ENCODE measurements around the gene CHCT1. TPM values are rescaled to one million over a fixed set of nuclear protein-coding genes. Genes with fewer than 3 reads are reported as not detected.
"Not testable (repeated sequence)": the region's sequence is repeated elsewhere in the genome, so short reads cannot be mapped to it uniquely, and the experiment has no call there.

The CHCT1 gene
- total RNA-seq, 5 donors from 2014 or later (not counting 1 experiment from before 2014, with no cell fraction given), result not detected

- H3K4me3 Mint-ChIP-seq; DNase-seq; H3K9me3 ChIP-seq; H3K36me3 ChIP-seq (ENCODE audit: control insufficient read depth in 2 of 2, extremely low read depth in 1 of 2, insufficient read depth in 1 of 2, low read length in 1 of 2); H3K36me3 Mint-ChIP-seq; H3K27me3 ChIP-seq (replicated peaks in 1 of 2; ENCODE audit: control insufficient read depth in 2 of 2, extremely low read depth in 1 of 2, insufficient read depth in 2 of 2, low read length in 1 of 2); H3K4me1 ChIP-seq (ENCODE audit: control insufficient read depth in 1 of 2, extremely low read depth in 1 of 2, insufficient read depth in 2 of 2, low read length in 2 of 2); H3K27me3 Mint-ChIP-seq; ATAC-seq (replicated peaks in 1 of 4); H3K9me3 Mint-ChIP-seq; POLR2A ChIA-PET; H3K27ac Mint-ChIP-seq; CTCF ChIA-PET; H3K27ac ChIP-seq (ENCODE audit: low read length); H3K4me3 ChIP-seq (ENCODE audit: control insufficient read depth in 1 of 2, extremely low read depth in 1 of 2, low read length in 1 of 2): not testable (repeated sequence)
- peaks cover 51 to 57% (median 53%) of the 10 kb centered on the region in 3 donors for H3K4me1 Mint-ChIP-seq
- 88% methylated on average over 5 of the region's 7 CpGs for WGBS (ENCODE audit: insufficient coverage)
Measured at GRCh38 chr17:60384921-60385320, 37.4 kb upstream of the CHCT1 start.

GRCh38 chr17:60386147-60387058, 35.9 kb upstream of the CHCT1 start:
- H3K27ac Mint-ChIP-seq, result no peak overlapping the region
- Histone ChIP-seq H3K4me3 (ENCODE audit: control insufficient read depth in 1 of 2, extremely low read depth in 1 of 2, low read length in 1 of 2) (no peak overlapping the region), H3K27me3 (replicated peaks in 1 of 2; ENCODE audit: control insufficient read depth in 2 of 2, extremely low read depth in 1 of 2, insufficient read depth in 2 of 2, low read length in 1 of 2) (no peaks in the 10 kb centered on the region), H3K36me3 (ENCODE audit: control insufficient read depth in 2 of 2, extremely low read depth in 1 of 2, insufficient read depth in 1 of 2, low read length in 1 of 2) (no peaks in the 10 kb centered on the region), H3K27ac (ENCODE audit: low read length) (no peak overlapping the region), H3K4me1 (ENCODE audit: control insufficient read depth in 1 of 2, extremely low read depth in 1 of 2, insufficient read depth in 2 of 2, low read length in 2 of 2) (peaks cover 13 to 15% of the 10 kb centered on the region in 2 experiments), H3K9me3 (no peaks in the 10 kb centered on the region)
- no peak for ATAC-seq (replicated peaks in 1 of 4)
- peaks cover 6% of the 10 kb centered on the region for H3K36me3 Mint-ChIP-seq
- H3K27me3 Mint-ChIP-seq, result no peaks in the 10 kb centered on the region
- WGBS (ENCODE audit: insufficient coverage), result 71% methylated on average over 1 of the region's 4 CpGs
- H3K9me3 Mint-ChIP-seq, result no peaks in the 10 kb centered on the region
- DNase-seq, result no peak
- CTCF ChIA-PET, result interaction anchor here (0.5 to 0.6 kb wide), 2 partner anchors 69 to 260 kb away, joined by 3 to 4 read pairs; no protein-coding TSS in a partner anchor
- no peak overlapping the region for H3K4me3 Mint-ChIP-seq
- POLR2A ChIA-PET, result no interaction called here
- H3K4me1 Mint-ChIP-seq, result peaks cover 63 to 71% (median 63%) of the 10 kb centered on the region in 3 donors

- Mint-ChIP-seq H3K27me3 (no peaks in the 10 kb centered on the region), H3K9me3 (no peaks in the 10 kb centered on the region), H3K4me1 (peaks cover 61 to 63% (median 61%) of the 10 kb centered on the region in 3 donors), H3K4me3 (no peak overlapping the region), H3K27ac (no peak overlapping the region), H3K36me3 (peaks cover 2% of the 10 kb centered on the region)
- DNase-seq (no peak), ATAC-seq (replicated peaks in 1 of 4) (no peak)
- H3K9me3 ChIP-seq, result no peaks in the 10 kb centered on the region
- CTCF ChIA-PET, result interaction anchor here in 1 of 2 donors (0.6 to 0.7 kb wide), 3 partner anchors 107 to 207 kb away, joined by 4 to 6 read pairs (median 4); no protein-coding TSS in a partner anchor
- peaks cover 17 to 18% of the 10 kb centered on the region in 2 experiments for H3K4me1 ChIP-seq (ENCODE audit: control insufficient read depth in 1 of 2, extremely low read depth in 1 of 2, insufficient read depth in 2 of 2, low read length in 2 of 2)
- H3K36me3 ChIP-seq (ENCODE audit: control insufficient read depth in 2 of 2, extremely low read depth in 1 of 2, insufficient read depth in 1 of 2, low read length in 1 of 2), result no peaks in the 10 kb centered on the region
- no peaks in the 10 kb centered on the region for H3K27me3 ChIP-seq (replicated peaks in 1 of 2; ENCODE audit: control insufficient read depth in 2 of 2, extremely low read depth in 1 of 2, insufficient read depth in 2 of 2, low read length in 1 of 2)
- H3K27ac ChIP-seq (ENCODE audit: low read length), result no peak overlapping the region
- WGBS (ENCODE audit: insufficient coverage), result no CpG with 5 or more reads among the region's 3 CpGs
- POLR2A ChIA-PET, result interaction anchor here in 1 of 2 donors (0.6 kb wide), 1 partner anchor 107 kb away, joined by 5 read pairs; no protein-coding TSS in a partner anchor
- H3K4me3 ChIP-seq (ENCODE audit: control insufficient read depth in 1 of 2, extremely low read depth in 1 of 2, low read length in 1 of 2), result no peak overlapping the region
Measured at GRCh38 chr17:60387666-60388065, 34.6 kb upstream of the CHCT1 start.

- Mint-ChIP-seq H3K36me3 (no peaks in the 10 kb centered on the region), H3K27me3 (no peaks in the 10 kb centered on the region), H3K27ac (no peak overlapping the region), H3K4me1 (peaks cover 61 to 64% (median 62%) of the 10 kb centered on the region in 3 donors), H3K9me3 (no peaks in the 10 kb centered on the region), H3K4me3 (peak overlapping the region in 1 of 3 donors; percentile 4)
- POLR2A ChIA-PET, result no interaction called here
- ATAC-seq (replicated peaks in 1 of 4) (no peak), DNase-seq (no peak)
- CTCF ChIA-PET, result no interaction called here
- Histone ChIP-seq H3K27me3 (replicated peaks in 1 of 2; ENCODE audit: control insufficient read depth in 2 of 2, extremely low read depth in 1 of 2, insufficient read depth in 2 of 2, low read length in 1 of 2) (no peaks in the 10 kb centered on the region), H3K4me1 (ENCODE audit: control insufficient read depth in 1 of 2, extremely low read depth in 1 of 2, insufficient read depth in 2 of 2, low read length in 2 of 2) (peaks cover 19 to 23% of the 10 kb centered on the region in 2 experiments), H3K27ac (ENCODE audit: low read length) (no peak overlapping the region), H3K36me3 (ENCODE audit: control insufficient read depth in 2 of 2, extremely low read depth in 1 of 2, insufficient read depth in 1 of 2, low read length in 1 of 2) (no peaks in the 10 kb centered on the region), H3K4me3 (ENCODE audit: control insufficient read depth in 1 of 2, extremely low read depth in 1 of 2, low read length in 1 of 2) (no peak overlapping the region), H3K9me3 (no peaks in the 10 kb centered on the region)
- WGBS (ENCODE audit: insufficient coverage), result no CpG with 5 or more reads among the region's 3 CpGs
Measured at GRCh38 chr17:60388742-60389141, 33.5 kb upstream of the CHCT1 start.

DNA sequence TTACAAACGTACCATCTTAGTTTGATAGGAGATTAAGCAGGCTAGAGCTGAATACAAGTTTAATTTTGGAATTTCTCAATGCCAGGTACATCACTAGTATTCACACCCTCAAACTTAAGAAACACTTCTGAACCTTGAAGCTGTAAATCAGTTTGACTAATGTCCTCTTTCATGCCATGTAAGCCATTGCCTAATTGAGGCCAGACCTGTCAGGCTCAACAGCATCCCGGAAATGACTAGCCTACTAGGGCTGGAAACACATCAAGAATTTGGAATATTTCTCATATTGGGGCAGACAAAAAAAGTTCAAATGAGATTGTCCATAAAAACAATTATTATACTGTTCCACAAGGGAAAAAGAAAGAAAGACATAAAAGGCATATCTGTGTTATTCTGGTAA, 32.1 kb upstream of the CHCT1 start:
- H3K4me1 ChIP-seq (ENCODE audit: control insufficient read depth in 1 of 2, extremely low read depth in 1 of 2, insufficient read depth in 2 of 2, low read length in 2 of 2), result peaks cover 19 to 23% of the 10 kb centered on the region in 2 experiments
- no peak for DNase-seq
- H3K27ac Mint-ChIP-seq, result no peak overlapping the region
- H3K27ac ChIP-seq (ENCODE audit: low read length), result no peak overlapping the region
- no peaks in the 10 kb centered on the region for H3K27me3 ChIP-seq (replicated peaks in 1 of 2; ENCODE audit: control insufficient read depth in 2 of 2, extremely low read depth in 1 of 2, insufficient read depth in 2 of 2, low read length in 1 of 2)
- CTCF ChIA-PET, result interaction anchor here (0.6 to 0.7 kb wide), 2 partner anchors 78 to 1801 kb away, joined by 3 to 4 read pairs; no protein-coding TSS in a partner anchor
- no peaks in the 10 kb centered on the region for H3K36me3 ChIP-seq (ENCODE audit: control insufficient read depth in 2 of 2, extremely low read depth in 1 of 2, insufficient read depth in 1 of 2, low read length in 1 of 2)
- H3K4me3 ChIP-seq (ENCODE audit: control insufficient read depth in 1 of 2, extremely low read depth in 1 of 2, low read length in 1 of 2), result no peak overlapping the region
- H3K4me1 Mint-ChIP-seq, result peaks cover 53 to 58% (median 56%) of the 10 kb centered on the region in 3 donors
- no peaks in the 10 kb centered on the region for H3K27me3 Mint-ChIP-seq
- no peaks in the 10 kb centered on the region for H3K36me3 Mint-ChIP-seq
- POLR2A ChIA-PET, result interaction anchor here in 1 of 2 donors (0.5 to 0.6 kb wide), 2 partner anchors 9 to 258 kb away, joined by 3 read pairs; no protein-coding TSS in a partner anchor
- WGBS (ENCODE audit: insufficient coverage), result 100% methylated on average over 1 of the region's 2 CpGs
- H3K4me3 Mint-ChIP-seq, result peak overlapping the region; percentile 91 to 95 (median 93)
- no peaks in the 10 kb centered on the region for H3K9me3 Mint-ChIP-seq
- ATAC-seq (replicated peaks in 1 of 4), result no peak
- H3K9me3 ChIP-seq, result no peaks in the 10 kb centered on the region

GRCh38 chr17:60390925-60391470, 31.3 kb upstream of the CHCT1 start:
- CTCF ChIA-PET, result interaction anchor here in 1 of 2 donors (0.7 kb wide), 1 partner anchor 79 kb away, joined by 3 read pairs; no protein-coding TSS in a partner anchor
- ATAC-seq (replicated peaks in 1 of 4) (no peak), DNase-seq (peak in 12 of 35 experiments; percentile 2 to 47 (median 9))
- Histone ChIP-seq H3K27ac (ENCODE audit: low read length) (peak overlapping the region; percentile 93), H3K4me1 (ENCODE audit: control insufficient read depth in 1 of 2, extremely low read depth in 1 of 2, insufficient read depth in 2 of 2, low read length in 2 of 2) (peaks cover 19 to 23% of the 10 kb centered on the region in 2 experiments), H3K27me3 (replicated peaks in 1 of 2; ENCODE audit: control insufficient read depth in 2 of 2, extremely low read depth in 1 of 2, insufficient read depth in 2 of 2, low read length in 1 of 2) (no peaks in the 10 kb centered on the region), H3K36me3 (ENCODE audit: control insufficient read depth in 2 of 2, extremely low read depth in 1 of 2, insufficient read depth in 1 of 2, low read length in 1 of 2) (no peaks in the 10 kb centered on the region), H3K4me3 (ENCODE audit: control insufficient read depth in 1 of 2, extremely low read depth in 1 of 2, low read length in 1 of 2) (peak overlapping the region; percentile 92 to 97), H3K9me3 (no peaks in the 10 kb centered on the region)
- WGBS (ENCODE audit: insufficient coverage), result 25% methylated on average over 7 of the region's 15 CpGs
- Mint-ChIP-seq H3K36me3 (no peaks in the 10 kb centered on the region), H3K27ac (peak overlapping the region; percentile 95 to 96), H3K4me1 (peaks cover 49 to 53% (median 52%) of the 10 kb centered on the region in 3 donors), H3K9me3 (no peaks in the 10 kb centered on the region), H3K27me3 (no peaks in the 10 kb centered on the region), H3K4me3 (peak overlapping the region; percentile 91 to 95 (median 93))
- POLR2A ChIA-PET, result interaction anchor here in 1 of 2 donors (0.6 kb wide), 1 partner anchor 13 kb away, joined by 9 read pairs; no protein-coding TSS in a partner anchor

Measured in T-cell (primary cell).